ENCODE results near the gene ATP8B4.

DNA sequence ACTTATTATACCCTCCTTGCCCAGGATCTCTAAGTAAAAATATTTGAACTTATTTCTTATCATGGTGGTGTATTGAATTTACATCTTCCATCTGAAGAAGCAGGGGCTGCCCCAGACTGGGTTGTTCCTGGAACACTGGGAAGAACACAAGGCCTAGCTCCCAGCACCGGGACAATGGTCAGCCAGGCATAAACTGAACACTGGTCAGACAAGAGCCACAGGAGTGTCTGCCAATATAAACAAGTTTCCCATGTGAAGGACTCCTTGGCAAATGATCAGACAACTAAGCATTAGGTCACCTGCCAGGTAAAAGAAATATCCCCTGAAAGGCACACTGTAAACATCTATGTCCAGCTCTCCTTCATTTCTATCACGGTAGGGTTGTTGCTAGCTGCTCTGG is 172.4 kb downstream of the ATP8B4 start:
- TF ChIP-seq, protein P1, sequence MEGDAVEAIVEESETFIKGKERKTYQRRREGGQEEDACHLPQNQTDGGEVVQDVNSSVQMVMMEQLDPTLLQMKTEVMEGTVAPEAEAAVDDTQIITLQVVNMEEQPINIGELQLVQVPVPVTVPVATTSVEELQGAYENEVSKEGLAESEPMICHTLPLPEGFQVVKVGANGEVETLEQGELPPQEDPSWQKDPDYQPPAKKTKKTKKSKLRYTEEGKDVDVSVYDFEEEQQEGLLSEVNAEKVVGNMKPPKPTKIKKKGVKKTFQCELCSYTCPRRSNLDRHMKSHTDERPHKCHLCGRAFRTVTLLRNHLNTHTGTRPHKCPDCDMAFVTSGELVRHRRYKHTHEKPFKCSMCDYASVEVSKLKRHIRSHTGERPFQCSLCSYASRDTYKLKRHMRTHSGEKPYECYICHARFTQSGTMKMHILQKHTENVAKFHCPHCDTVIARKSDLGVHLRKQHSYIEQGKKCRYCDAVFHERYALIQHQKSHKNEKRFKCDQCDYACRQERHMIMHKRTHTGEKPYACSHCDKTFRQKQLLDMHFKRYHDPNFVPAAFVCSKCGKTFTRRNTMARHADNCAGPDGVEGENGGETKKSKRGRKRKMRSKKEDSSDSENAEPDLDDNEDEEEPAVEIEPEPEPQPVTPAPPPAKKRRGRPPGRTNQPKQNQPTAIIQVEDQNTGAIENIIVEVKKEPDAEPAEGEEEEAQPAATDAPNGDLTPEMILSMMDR (conservative IDR thresholded peaks at IDR 0.05), result no peak
- TF ChIP-seq EZH2 (IDR thresholded peaks at IDR 0.05; ENCODE audit: low read depth), result no peak
